Loucy (cell line): ENCODE measurements around the gene CSH2.
"Not testable (repeated sequence)": the region's sequence is repeated elsewhere in the genome, so short reads cannot be mapped to it uniquely, and the experiment has no call there.

Experiments used
- EZH2phosphoT487 ChIP-seq: fragments of 200-600 bp; IDR thresholded peaks from 2 replicates; pipeline ENCODE4 v1.6.1; 2018; ENCODE audit warnings: antibody characterized with exemption, mild to moderate bottlenecking, moderate library complexity, borderline replicate concordance
- TF ChIP-seq, protein P1 (sequence below): fragments of 200-600 bp; sonication (generic); conservative IDR thresholded peaks from 2 replicates; pipeline ENCODE4 v1.5.1; 2014; ENCODE audit warnings: mild to moderate bottlenecking, antibody characterized with exemption, low read length

DNA sequence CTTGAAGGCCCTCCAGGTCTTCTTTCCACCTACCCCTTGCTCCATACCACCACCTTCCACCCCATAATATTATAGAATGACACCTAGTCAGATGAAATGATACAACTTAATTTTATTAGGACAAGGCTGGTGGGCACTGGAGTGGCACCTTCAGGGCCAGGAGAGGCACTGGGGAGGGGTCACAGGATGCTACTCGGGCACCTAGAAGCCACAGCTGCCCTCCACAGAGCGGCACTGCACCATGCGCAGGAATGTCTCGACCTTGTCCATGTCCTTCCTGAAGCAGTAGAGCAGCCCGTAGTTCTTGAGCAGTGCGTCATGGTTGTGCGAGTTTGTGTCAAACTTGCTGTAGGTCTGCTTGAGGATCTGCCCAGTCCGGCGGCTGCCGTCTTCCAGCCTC is 21.3 kb upstream of the CSH2 start:
- TF ChIP-seq, protein P1, sequence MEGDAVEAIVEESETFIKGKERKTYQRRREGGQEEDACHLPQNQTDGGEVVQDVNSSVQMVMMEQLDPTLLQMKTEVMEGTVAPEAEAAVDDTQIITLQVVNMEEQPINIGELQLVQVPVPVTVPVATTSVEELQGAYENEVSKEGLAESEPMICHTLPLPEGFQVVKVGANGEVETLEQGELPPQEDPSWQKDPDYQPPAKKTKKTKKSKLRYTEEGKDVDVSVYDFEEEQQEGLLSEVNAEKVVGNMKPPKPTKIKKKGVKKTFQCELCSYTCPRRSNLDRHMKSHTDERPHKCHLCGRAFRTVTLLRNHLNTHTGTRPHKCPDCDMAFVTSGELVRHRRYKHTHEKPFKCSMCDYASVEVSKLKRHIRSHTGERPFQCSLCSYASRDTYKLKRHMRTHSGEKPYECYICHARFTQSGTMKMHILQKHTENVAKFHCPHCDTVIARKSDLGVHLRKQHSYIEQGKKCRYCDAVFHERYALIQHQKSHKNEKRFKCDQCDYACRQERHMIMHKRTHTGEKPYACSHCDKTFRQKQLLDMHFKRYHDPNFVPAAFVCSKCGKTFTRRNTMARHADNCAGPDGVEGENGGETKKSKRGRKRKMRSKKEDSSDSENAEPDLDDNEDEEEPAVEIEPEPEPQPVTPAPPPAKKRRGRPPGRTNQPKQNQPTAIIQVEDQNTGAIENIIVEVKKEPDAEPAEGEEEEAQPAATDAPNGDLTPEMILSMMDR = not testable (repeated sequence)
- TF ChIP-seq EZH2phosphoT487 = not testable (repeated sequence)
